ENCODE results near the gene ETV5.
"Not testable (repeated sequence)": the region's sequence is repeated elsewhere in the genome, so short reads cannot be mapped to it uniquely, and the experiment has no call there.

ETV5 gene

DNA sequence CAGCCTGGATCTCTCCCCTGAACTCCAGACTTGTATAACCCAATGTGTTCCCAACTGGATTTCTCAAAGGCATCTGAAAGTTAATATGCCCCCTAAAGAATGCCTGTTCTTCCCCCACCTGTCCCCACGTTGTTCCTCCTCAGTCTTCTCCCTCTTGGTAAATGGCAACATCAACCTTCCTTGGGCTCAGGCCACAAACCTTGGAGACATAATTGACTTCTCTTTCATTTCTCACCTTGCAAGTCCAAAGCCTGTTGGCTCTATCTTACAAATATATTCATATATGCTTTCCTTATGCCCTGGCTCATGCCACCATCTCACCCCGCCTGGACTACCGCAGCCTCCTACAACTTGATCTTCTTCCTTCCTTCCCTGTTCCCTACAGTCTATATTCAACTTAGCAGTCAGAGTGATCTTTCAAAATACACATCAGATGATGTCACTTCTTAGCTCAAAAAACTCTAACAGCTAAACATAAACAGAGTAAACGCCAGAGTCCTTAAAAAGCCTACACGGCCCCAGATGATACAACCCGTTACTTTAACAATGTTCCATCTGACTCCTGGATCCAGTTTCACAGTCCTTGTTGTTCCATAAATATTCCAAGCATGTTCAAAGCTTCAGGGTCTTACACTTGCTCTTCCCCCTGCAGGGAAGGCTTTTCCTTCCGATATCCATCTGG, 66.2 kb downstream of the ETV5 start:
- H3K27ac ChIP-seq (ENCODE audit: low read depth, low read length), result no peak overlapping the region
- H3K27me3 ChIP-seq (ENCODE audit: insufficient read depth, low read length, poor library complexity), result no peaks in the 10 kb centered on the region
- no peaks in the 10 kb centered on the region for H3K36me3 ChIP-seq (ENCODE audit: control insufficient read depth, insufficient read depth, low read length)
- no peak overlapping the region for H3K18ac ChIP-seq (ENCODE audit: low read length)
- no peak overlapping the region for H3K56ac ChIP-seq (ENCODE audit: low read length)
- no peak overlapping the region for H3K23ac ChIP-seq (ENCODE audit: low read length)
- no CpG with 5 or more reads among the region's 7 CpGs for WGBS (ENCODE audit: extremely low coverage, insufficient coverage, low lambda C conversion rate)
- no peak overlapping the region for H2AK5ac ChIP-seq (ENCODE audit: low read length)
- H2BK120ac ChIP-seq (ENCODE audit: low read depth, low read length), result no peak overlapping the region
- no peak for DNase-seq
- H4K5ac ChIP-seq (ENCODE audit: low read length), result no peak overlapping the region
- H3K79me1 ChIP-seq (ENCODE audit: low read length), result no peaks in the 10 kb centered on the region
- no peaks in the 10 kb centered on the region for H3K79me2 ChIP-seq (ENCODE audit: control insufficient read depth, insufficient read depth, low read length)
- H3K4me3 ChIP-seq (ENCODE audit: low read length), result no peak overlapping the region
- H3K4ac ChIP-seq (ENCODE audit: low read depth, low read length), result no peak overlapping the region
- no peak overlapping the region for H2BK5ac ChIP-seq (ENCODE audit: low read length)
- H4K8ac ChIP-seq (ENCODE audit: low read depth, low read length), result no peak overlapping the region
- H3K4me1 ChIP-seq (ENCODE audit: control insufficient read depth, low read depth, low read length), result no peaks in the 10 kb centered on the region
- H3K9ac ChIP-seq (ENCODE audit: low read length), result no peak overlapping the region
- H3K4me2 ChIP-seq (ENCODE audit: low read length), result no peak overlapping the region
- no peak overlapping the region for H2BK15ac ChIP-seq (replicated peaks; ENCODE audit: low read depth)

DNA sequence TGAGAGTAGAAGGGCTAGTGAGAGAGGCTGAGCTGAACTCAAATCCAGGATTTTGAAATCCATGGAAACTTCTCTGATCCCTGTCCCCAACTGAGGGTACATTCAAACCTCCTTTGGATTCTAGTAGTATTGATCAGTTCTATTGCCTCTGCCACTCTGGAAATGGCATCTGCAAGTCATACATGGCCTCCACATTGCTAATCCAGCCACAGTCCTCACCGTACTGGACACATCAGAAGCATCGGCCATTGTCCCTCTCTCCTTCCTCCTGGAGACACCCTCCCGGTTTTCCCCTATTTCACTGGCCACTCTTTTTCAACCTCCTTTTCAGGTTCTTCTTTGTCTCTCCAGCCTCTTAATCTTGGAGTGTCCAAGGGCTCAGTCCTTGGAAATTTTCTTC, 66.9 kb downstream of the ETV5 start:
- H2AK5ac ChIP-seq (ENCODE audit: low read length), result no peak overlapping the region
- H3K4ac ChIP-seq (ENCODE audit: low read depth, low read length), result no peak overlapping the region
- H3K23ac ChIP-seq (ENCODE audit: low read length), result no peak overlapping the region
- no peaks in the 10 kb centered on the region for H3K79me2 ChIP-seq (ENCODE audit: control insufficient read depth, insufficient read depth, low read length)
- no peak overlapping the region for H4K5ac ChIP-seq (ENCODE audit: low read length)
- no peak overlapping the region for H2BK5ac ChIP-seq (ENCODE audit: low read length)
- no peak overlapping the region for H3K4me3 ChIP-seq (ENCODE audit: low read length)
- no peak overlapping the region for H2BK120ac ChIP-seq (ENCODE audit: low read depth, low read length)
- H3K18ac ChIP-seq (ENCODE audit: low read length), result no peak overlapping the region
- no peak overlapping the region for H3K27ac ChIP-seq (ENCODE audit: low read depth, low read length)
- no peaks in the 10 kb centered on the region for H3K79me1 ChIP-seq (ENCODE audit: low read length)
- no peak for DNase-seq
- no peak overlapping the region for H3K9ac ChIP-seq (ENCODE audit: low read length)
- no peak overlapping the region for H4K8ac ChIP-seq (ENCODE audit: low read depth, low read length)
- no CpG with 5 or more reads among the region's 3 CpGs for WGBS (ENCODE audit: extremely low coverage, insufficient coverage, low lambda C conversion rate)
- H3K36me3 ChIP-seq (ENCODE audit: control insufficient read depth, insufficient read depth, low read length), result no peaks in the 10 kb centered on the region
- no peak overlapping the region for H2BK15ac ChIP-seq (replicated peaks; ENCODE audit: low read depth)
- no peaks in the 10 kb centered on the region for H3K27me3 ChIP-seq (ENCODE audit: insufficient read depth, low read length, poor library complexity)
- H3K4me1 ChIP-seq (ENCODE audit: control insufficient read depth, low read depth, low read length), result no peaks in the 10 kb centered on the region
- H3K4me2 ChIP-seq (ENCODE audit: low read length), result no peak overlapping the region
- no peak overlapping the region for H3K56ac ChIP-seq (ENCODE audit: low read length)

DNA sequence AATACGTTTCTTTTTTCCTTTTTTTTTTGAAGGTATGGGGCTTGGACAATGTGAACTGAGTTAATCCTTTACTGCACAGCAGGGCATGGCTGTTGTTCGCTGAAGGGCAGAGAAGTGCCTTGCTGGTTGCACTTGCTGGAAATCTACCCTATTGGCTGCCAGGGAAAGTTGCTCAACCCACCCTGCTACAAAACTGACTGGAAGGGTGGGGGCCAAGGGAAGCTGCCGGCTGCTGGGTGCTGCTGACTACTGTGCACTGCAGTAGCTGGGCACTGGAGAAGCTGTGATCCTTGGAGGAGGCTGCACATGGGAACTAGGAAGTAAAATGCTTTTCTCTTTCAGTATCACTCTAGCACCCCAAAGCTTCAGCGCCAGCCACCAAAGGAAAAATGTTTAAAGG, 70.5 kb downstream of the ETV5 start:
- Histone ChIP-seq H2BK5ac (ENCODE audit: low read length) (no peak overlapping the region), H4K5ac (ENCODE audit: low read length) (no peak overlapping the region), H3K9ac (ENCODE audit: low read length) (no peak overlapping the region), H3K18ac (ENCODE audit: low read length) (no peak overlapping the region), H4K8ac (ENCODE audit: low read depth, low read length) (no peak overlapping the region), H3K4me3 (ENCODE audit: low read length) (no peak overlapping the region), H3K36me3 (ENCODE audit: control insufficient read depth, insufficient read depth, low read length) (no peaks in the 10 kb centered on the region), H3K79me1 (ENCODE audit: low read length) (no peaks in the 10 kb centered on the region), H2BK15ac (replicated peaks; ENCODE audit: low read depth) (no peak overlapping the region), H2AK5ac (ENCODE audit: low read length) (no peak overlapping the region), H3K4ac (ENCODE audit: low read depth, low read length) (no peak overlapping the region), H3K56ac (ENCODE audit: low read length) (no peak overlapping the region), H3K79me2 (ENCODE audit: control insufficient read depth, insufficient read depth, low read length) (no peaks in the 10 kb centered on the region), H3K23ac (ENCODE audit: low read length) (no peak overlapping the region), H3K4me2 (ENCODE audit: low read length) (no peak overlapping the region), H3K27ac (ENCODE audit: low read depth, low read length) (no peak overlapping the region), H3K27me3 (ENCODE audit: insufficient read depth, low read length, poor library complexity) (no peaks in the 10 kb centered on the region), H2BK120ac (ENCODE audit: low read depth, low read length) (no peak overlapping the region), H3K4me1 (ENCODE audit: control insufficient read depth, low read depth, low read length) (no peaks in the 10 kb centered on the region)
- no CpG with 5 or more reads among the region's 4 CpGs for WGBS (ENCODE audit: extremely low coverage, insufficient coverage, low lambda C conversion rate)
- no peak for DNase-seq

DNA sequence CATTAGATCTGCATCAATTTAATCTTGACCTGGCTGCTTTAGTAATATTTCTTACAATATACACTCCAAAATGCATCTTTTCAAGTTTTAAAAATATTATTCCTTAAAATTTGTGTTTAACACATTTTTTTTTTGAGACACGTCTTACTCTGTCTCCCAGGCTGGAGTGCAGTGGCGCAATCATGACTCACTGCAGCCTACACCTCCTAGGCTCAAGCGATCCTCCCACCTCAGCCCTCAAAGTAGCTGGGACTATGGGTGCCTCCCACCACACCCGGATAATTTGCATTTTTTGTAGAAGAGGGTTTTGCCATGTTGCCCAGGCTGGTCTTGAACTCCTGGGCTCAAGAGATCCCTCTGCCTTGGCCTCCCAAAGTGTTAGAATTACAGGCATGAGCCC, 73.6 kb downstream of the ETV5 start:
- Histone ChIP-seq H3K9ac (ENCODE audit: low read length) (no peak overlapping the region), H3K4ac (ENCODE audit: low read depth, low read length) (no peak overlapping the region), H4K5ac (ENCODE audit: low read length) (no peak overlapping the region), H3K27me3 (ENCODE audit: insufficient read depth, low read length, poor library complexity) (no peaks in the 10 kb centered on the region), H3K23ac (ENCODE audit: low read length) (no peak overlapping the region), H2BK5ac (ENCODE audit: low read length) (no peak overlapping the region), H2BK120ac (ENCODE audit: low read depth, low read length) (no peak overlapping the region), H3K36me3 (ENCODE audit: control insufficient read depth, insufficient read depth, low read length) (no peaks in the 10 kb centered on the region), H3K79me2 (ENCODE audit: control insufficient read depth, insufficient read depth, low read length) (no peaks in the 10 kb centered on the region), H3K18ac (ENCODE audit: low read length) (no peak overlapping the region), H3K56ac (ENCODE audit: low read length) (no peak overlapping the region), H3K4me2 (ENCODE audit: low read length) (no peak overlapping the region), H3K79me1 (ENCODE audit: low read length) (no peaks in the 10 kb centered on the region), H4K8ac (ENCODE audit: low read depth, low read length) (no peak overlapping the region), H3K27ac (ENCODE audit: low read depth, low read length) (no peak overlapping the region), H3K4me3 (ENCODE audit: low read length) (no peak overlapping the region), H3K4me1 (ENCODE audit: control insufficient read depth, low read depth, low read length) (no peaks in the 10 kb centered on the region), H2BK15ac (replicated peaks; ENCODE audit: low read depth) (no peak overlapping the region), H2AK5ac (ENCODE audit: low read length) (no peak overlapping the region)
- DNase-seq, result no peak
- no CpG with 5 or more reads among the region's 4 CpGs for WGBS (ENCODE audit: extremely low coverage, insufficient coverage, low lambda C conversion rate)

DNA sequence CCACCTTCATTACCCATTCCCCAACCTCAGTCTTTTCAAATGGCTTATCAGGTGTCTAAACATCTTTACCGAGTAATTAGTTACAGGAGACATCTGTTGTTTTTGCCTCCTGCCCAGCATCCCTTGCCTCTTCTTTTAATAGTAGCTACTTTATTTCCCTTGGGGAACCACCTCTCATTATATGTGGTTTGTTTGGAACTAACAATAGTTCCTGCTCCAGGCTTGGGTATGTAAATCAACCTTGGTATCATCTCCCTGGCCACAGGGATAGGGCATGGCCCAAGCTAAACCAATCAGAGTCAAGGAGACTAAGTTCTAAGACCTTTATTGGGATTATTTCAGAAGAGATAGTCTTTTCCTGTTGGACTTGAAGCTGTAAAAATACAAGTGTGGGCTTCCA, 76.6 kb downstream of the ETV5 start:
- H3K18ac ChIP-seq (ENCODE audit: low read length), result no peak overlapping the region
- no peak overlapping the region for H4K5ac ChIP-seq (ENCODE audit: low read length)
- no peak for DNase-seq
- no peak overlapping the region for H3K27ac ChIP-seq (ENCODE audit: low read depth, low read length)
- H2BK15ac ChIP-seq (replicated peaks; ENCODE audit: low read depth), result no peak overlapping the region
- no peak overlapping the region for H2AK5ac ChIP-seq (ENCODE audit: low read length)
- H2BK120ac ChIP-seq (ENCODE audit: low read depth, low read length), result no peak overlapping the region
- no peak overlapping the region for H3K4me3 ChIP-seq (ENCODE audit: low read length)
- H3K56ac ChIP-seq (ENCODE audit: low read length), result no peak overlapping the region
- no peak overlapping the region for H3K9ac ChIP-seq (ENCODE audit: low read length)
- H3K27me3 ChIP-seq (ENCODE audit: insufficient read depth, low read length, poor library complexity), result no peaks in the 10 kb centered on the region
- H3K4ac ChIP-seq (ENCODE audit: low read depth, low read length), result no peak overlapping the region
- H3K79me1 ChIP-seq (ENCODE audit: low read length), result no peaks in the 10 kb centered on the region
- H3K4me2 ChIP-seq (ENCODE audit: low read length), result no peak overlapping the region
- H3K4me1 ChIP-seq (ENCODE audit: control insufficient read depth, low read depth, low read length), result no peaks in the 10 kb centered on the region
- no peak overlapping the region for H3K23ac ChIP-seq (ENCODE audit: low read length)
- no peak overlapping the region for H2BK5ac ChIP-seq (ENCODE audit: low read length)
- no peaks in the 10 kb centered on the region for H3K79me2 ChIP-seq (ENCODE audit: control insufficient read depth, insufficient read depth, low read length)
- no CpG with 5 or more reads among the region's 1 CpG for WGBS (ENCODE audit: extremely low coverage, insufficient coverage, low lambda C conversion rate)
- no peaks in the 10 kb centered on the region for H3K36me3 ChIP-seq (ENCODE audit: control insufficient read depth, insufficient read depth, low read length)
- no peak overlapping the region for H4K8ac ChIP-seq (ENCODE audit: low read depth, low read length)

DNA sequence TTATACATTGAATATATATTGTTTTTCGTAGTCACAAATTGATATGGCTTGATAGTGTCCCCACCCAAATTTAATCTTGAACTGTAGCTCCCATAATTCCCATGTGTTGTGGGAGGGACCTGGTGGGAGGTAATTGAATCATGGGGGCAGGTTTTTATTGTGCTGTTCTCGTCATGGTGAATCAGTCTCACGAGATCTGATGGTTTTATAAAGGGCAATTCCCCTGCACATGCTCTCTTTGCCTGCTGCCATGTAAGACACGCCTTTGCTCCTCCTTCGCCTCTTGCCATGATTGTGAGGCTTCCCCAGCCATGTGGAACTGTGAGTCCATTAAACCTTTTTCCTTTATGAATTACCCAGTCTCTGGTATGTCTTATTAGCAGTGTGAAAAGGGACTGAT, 82.9 kb downstream of the ETV5 start:
- not testable (repeated sequence) for H4K5ac ChIP-seq (ENCODE audit: low read length); H2BK15ac ChIP-seq (replicated peaks; ENCODE audit: low read depth)
- no CpG with 5 or more reads among the region's 5 CpGs for WGBS (ENCODE audit: extremely low coverage, insufficient coverage, low lambda C conversion rate)

More for the DNA sequence above, 82.9 kb downstream of the ETV5 start:
- not testable (repeated sequence) for H3K4me1 ChIP-seq (ENCODE audit: control insufficient read depth, low read depth, low read length); H3K23ac ChIP-seq (ENCODE audit: low read length); H3K79me2 ChIP-seq (ENCODE audit: control insufficient read depth, insufficient read depth, low read length); H3K79me1 ChIP-seq (ENCODE audit: low read length); H3K27me3 ChIP-seq (ENCODE audit: insufficient read depth, low read length, poor library complexity); H2BK5ac ChIP-seq (ENCODE audit: low read length); H3K4ac ChIP-seq (ENCODE audit: low read depth, low read length); H3K9ac ChIP-seq (ENCODE audit: low read length); H3K18ac ChIP-seq (ENCODE audit: low read length); H3K27ac ChIP-seq (ENCODE audit: low read depth, low read length); H2BK120ac ChIP-seq (ENCODE audit: low read depth, low read length); H4K8ac ChIP-seq (ENCODE audit: low read depth, low read length); H3K4me3 ChIP-seq (ENCODE audit: low read length); DNase-seq; H2AK5ac ChIP-seq (ENCODE audit: low read length); H3K56ac ChIP-seq (ENCODE audit: low read length); H3K4me2 ChIP-seq (ENCODE audit: low read length); H3K36me3 ChIP-seq (ENCODE audit: control insufficient read depth, insufficient read depth, low read length)
